Activated CD8-positive, alpha-beta memory T cell treated with anti-CD3 and anti-CD28 coated beads, Interleukin-2, amount 50 U/mL, for 48 hours (primary cell): Measurements from ENCODE around the gene FKBP7.
"Not testable (repeated sequence)": the region's sequence is repeated elsewhere in the genome, so short reads cannot be mapped to it uniquely, and the experiment has no call there.

Experiments
- DNase-seq: peaks from one replicate; pipeline ENCODE4 v3.0.0-alpha.2; 2020

FKBP7 gene

GRCh38 chr2:178448968-178449661 is 29.3 kb downstream of the FKBP7 start:
- DNase-seq = no peak

GRCh38 chr2:178441426-178441825 is 37.0 kb downstream of the FKBP7 start:
- no peak for DNase-seq

- DNase-seq = no peak
Measured at GRCh38 chr2:178436662-178437061, 41.7 kb downstream of the FKBP7 start.

GRCh38 chr2:178429336-178429735 is 49.1 kb downstream of the FKBP7 start:
- no peak for DNase-seq

GRCh38 chr2:178428396-178428806 is 50.0 kb downstream of the FKBP7 start:
- no peak for DNase-seq

GRCh38 chr2:178427458-178427857 is 50.9 kb downstream of the FKBP7 start:
- no peak for DNase-seq

GRCh38 chr2:178426388-178426787 is 52.0 kb downstream of the FKBP7 start:
- no peak for DNase-seq

GRCh38 chr2:178425255-178425827 is 53.1 kb downstream of the FKBP7 start:
- DNase-seq = no peak

- not testable (repeated sequence) for DNase-seq
Measured at GRCh38 chr2:178423746-178424145, 54.7 kb downstream of the FKBP7 start.

- DNase-seq = no peak
Measured at GRCh38 chr2:178422097-178422496, 56.3 kb downstream of the FKBP7 start.

- no peak for DNase-seq
Measured at GRCh38 chr2:178420463-178420999, 57.9 kb downstream of the FKBP7 start.

- no peak for DNase-seq
Measured at GRCh38 chr2:178419123-178419522, 59.3 kb downstream of the FKBP7 start.

GRCh38 chr2:178418426-178418825 is 60.0 kb downstream of the FKBP7 start:
- no peak for DNase-seq

- no peak for DNase-seq
Measured at GRCh38 chr2:178417916-178418315, 60.5 kb downstream of the FKBP7 start.

GRCh38 chr2:178415979-178416378 is 62.4 kb downstream of the FKBP7 start:
- no peak for DNase-seq

GRCh38 chr2:178414266-178415247 is 63.8 kb downstream of the FKBP7 start:
- peak; percentile 85 for DNase-seq
